Measurements from ENCODE around the gene LGALS7. TPM values are rescaled to one million over a fixed set of nuclear protein-coding genes. Genes with fewer than 3 reads are reported as not detected.
"Not testable (repeated sequence)": the region's sequence is repeated elsewhere in the genome, so short reads cannot be mapped to it uniquely, and the experiment has no call there.

Gene LGALS7
- total RNA-seq, 2 donors from 2014 or later = not detected

DNA sequence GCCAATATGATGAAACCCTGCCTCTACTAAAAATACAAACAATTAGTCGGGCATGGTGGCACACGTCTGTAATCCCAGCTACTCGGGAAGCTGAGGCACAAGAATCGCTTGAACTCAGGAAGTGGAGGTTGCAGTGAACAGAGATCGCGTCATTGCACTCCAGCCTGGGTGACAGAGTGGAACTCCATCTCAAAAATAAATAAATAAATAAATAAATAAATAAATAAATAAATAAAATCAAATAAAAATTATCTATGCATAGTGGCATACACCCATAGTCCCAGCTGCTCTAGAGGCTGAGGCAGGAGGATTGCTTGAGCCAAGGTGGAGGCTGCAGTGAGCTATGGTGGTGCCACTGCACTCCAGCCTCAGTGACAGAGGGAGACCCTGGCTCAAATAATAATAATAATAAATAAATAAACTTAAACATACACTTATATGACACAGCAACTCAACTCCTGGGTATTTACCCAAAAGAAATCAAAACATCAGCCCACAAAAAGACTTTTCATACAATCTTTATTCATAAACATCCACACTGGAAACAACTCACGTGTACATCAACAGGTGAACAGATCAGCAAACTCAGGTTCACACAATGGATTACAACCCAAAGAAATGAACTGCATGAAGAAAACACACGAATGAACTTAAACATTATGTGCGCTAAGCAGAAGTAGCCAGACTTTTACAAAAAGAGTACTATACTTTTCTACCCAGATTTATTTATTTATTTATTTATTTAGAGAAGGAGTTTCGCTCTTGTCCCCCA is 6.9 kb downstream of the LGALS7 start:
- H3K27ac ChIP-seq = no peak overlapping the region
- no peaks in the 10 kb centered on the region for H3K4me1 ChIP-seq
- intact Hi-C loops (cut with DNase I) = no loop called here
- H3K4me3 ChIP-seq = no peak overlapping the region
- no peak overlapping the region for H3K9ac ChIP-seq (ENCODE audit: low read depth in 2 of 2, low read length in 2 of 2)
- TF ChIP-seq, protein P1, sequence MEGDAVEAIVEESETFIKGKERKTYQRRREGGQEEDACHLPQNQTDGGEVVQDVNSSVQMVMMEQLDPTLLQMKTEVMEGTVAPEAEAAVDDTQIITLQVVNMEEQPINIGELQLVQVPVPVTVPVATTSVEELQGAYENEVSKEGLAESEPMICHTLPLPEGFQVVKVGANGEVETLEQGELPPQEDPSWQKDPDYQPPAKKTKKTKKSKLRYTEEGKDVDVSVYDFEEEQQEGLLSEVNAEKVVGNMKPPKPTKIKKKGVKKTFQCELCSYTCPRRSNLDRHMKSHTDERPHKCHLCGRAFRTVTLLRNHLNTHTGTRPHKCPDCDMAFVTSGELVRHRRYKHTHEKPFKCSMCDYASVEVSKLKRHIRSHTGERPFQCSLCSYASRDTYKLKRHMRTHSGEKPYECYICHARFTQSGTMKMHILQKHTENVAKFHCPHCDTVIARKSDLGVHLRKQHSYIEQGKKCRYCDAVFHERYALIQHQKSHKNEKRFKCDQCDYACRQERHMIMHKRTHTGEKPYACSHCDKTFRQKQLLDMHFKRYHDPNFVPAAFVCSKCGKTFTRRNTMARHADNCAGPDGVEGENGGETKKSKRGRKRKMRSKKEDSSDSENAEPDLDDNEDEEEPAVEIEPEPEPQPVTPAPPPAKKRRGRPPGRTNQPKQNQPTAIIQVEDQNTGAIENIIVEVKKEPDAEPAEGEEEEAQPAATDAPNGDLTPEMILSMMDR (IDR thresholded peaks at IDR 0.05) = no peak
- no peaks in the 10 kb centered on the region for H3K9me3 ChIP-seq
- no peak for DNase-seq
- no peaks in the 10 kb centered on the region for H3K36me3 ChIP-seq
- H3K27me3 ChIP-seq = no peaks in the 10 kb centered on the region

DNA sequence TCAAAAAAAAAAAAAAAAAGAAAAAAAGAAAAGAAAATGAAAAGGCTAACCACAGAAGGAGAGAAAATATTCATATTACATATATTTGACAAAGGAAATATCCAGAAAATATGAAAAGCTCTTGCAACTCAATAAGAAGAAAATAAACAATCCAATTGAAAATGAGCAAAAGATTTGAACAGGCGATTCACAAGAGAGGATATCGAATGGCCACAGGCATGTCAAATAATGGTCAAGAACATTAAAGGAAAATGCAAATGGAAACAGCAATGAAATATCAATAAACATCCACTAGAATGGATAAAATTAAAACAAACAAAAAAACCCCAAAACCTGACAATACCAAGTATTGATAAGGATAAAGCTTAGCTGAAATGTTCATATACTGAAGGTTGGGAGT is 8.1 kb downstream of the LGALS7 start:
- H3K9ac ChIP-seq (ENCODE audit: low read depth in 2 of 2, low read length in 2 of 2) = no peak overlapping the region
- H3K4me3 ChIP-seq = no peak overlapping the region
- no peak overlapping the region for H3K27ac ChIP-seq
- no peaks in the 10 kb centered on the region for H3K9me3 ChIP-seq
- TF ChIP-seq, protein P1 (IDR thresholded peaks at IDR 0.05) = no peak
- H3K4me1 ChIP-seq = no peaks in the 10 kb centered on the region
- DNase-seq = no peak
- intact Hi-C loops (cut with DNase I) = no loop called here
- H3K27me3 ChIP-seq = no peaks in the 10 kb centered on the region
- H3K36me3 ChIP-seq = no peaks in the 10 kb centered on the region

DNA sequence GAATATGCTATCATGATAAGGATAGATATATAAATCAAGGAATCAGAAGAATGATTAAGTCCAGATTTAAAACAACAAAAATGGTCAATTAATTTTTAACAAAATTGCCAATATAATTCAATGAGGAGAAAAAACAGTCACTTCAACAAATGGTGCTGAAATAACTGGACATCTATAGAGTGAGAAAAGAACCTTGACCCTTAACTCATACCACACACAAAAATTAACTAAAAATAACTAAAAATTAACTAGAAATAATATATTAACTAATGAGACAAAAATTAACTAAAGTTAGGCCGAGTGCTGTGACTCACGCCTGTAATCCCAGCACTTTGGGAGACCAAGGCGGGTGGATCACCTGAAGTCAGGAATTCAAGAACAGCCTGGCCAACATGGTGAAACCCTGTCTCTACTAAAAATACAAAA is 9.5 kb downstream of the LGALS7 start:
- H3K36me3 ChIP-seq = no peaks in the 10 kb centered on the region
- no peaks in the 10 kb centered on the region for H3K4me1 ChIP-seq
- H3K9ac ChIP-seq (ENCODE audit: low read depth in 2 of 2, low read length in 2 of 2) = no peak overlapping the region
- H3K4me3 ChIP-seq = no peak overlapping the region
- H3K9me3 ChIP-seq = no peaks in the 10 kb centered on the region
- H3K27ac ChIP-seq = no peak overlapping the region
- TF ChIP-seq, protein P1 (IDR thresholded peaks at IDR 0.05) = no peak
- intact Hi-C loops (cut with DNase I) = no loop called here
- no peaks in the 10 kb centered on the region for H3K27me3 ChIP-seq
- no peak for DNase-seq

DNA sequence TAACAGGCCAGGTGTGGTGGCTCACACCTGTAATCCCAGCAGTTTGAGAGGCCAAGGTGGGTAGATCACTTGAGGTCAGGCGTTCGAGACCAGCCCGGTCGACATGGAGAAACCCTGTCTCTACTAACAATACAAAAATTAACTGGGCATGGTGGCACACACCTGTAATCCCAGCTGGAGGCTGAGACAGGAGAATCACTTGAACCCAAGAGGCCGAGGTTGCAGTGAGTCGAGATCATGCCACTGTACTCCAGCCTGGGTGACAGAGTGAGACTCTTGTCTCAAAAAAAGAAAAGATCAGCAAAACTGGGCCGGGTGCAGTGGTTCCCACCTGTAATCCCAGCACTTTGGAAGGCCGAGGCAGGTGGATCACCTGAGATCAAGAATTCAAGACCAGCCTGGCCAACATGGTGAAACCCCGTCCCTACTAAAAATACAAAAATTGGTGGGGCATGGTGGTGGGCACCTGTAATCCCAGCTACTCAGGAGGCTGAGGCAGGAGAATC is 11.4 kb downstream of the LGALS7 start:
- H3K4me1 ChIP-seq; intact Hi-C loops (cut with DNase I); H3K9ac ChIP-seq (ENCODE audit: low read depth in 2 of 2, low read length in 2 of 2); H3K27ac ChIP-seq; H3K36me3 ChIP-seq; DNase-seq; H3K27me3 ChIP-seq; H3K9me3 ChIP-seq; H3K4me3 ChIP-seq: not testable (repeated sequence)

DNA sequence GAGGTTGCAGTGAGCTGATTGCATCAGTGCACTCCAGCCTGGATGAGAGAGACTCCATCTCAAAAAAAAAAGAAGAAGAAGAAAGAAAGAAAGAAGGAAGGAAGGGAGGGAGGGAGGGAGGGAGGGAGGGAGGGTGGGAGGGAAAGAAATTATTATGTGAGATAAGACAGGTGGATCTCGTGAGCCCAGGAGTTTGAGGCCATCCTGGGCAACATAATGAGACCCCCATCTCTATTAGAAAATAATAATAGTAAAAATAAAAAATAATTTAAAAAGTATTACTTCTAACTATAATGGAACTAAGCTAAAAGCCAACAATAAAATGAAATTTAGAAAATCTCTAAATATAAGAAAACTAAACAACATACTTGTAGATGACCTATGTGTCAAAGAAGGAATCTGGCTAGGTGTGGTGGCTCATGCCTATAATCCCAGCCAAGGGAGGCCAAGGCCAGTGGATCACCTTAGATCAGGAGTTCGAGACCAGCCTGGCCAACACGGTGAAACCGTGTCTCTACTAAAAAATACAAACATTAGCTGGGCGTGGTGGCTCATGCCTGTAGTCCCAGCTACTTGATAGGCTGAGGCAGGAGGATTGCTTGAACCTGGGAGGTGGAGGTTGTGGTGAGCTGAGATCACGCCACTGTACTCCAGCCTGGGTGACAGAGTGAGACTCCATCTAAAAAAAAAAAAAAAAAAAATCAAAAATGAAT is 12.4 kb downstream of the LGALS7 start:
- H3K36me3 ChIP-seq; H3K4me3 ChIP-seq; H3K27me3 ChIP-seq; H3K4me1 ChIP-seq; DNase-seq; H3K9me3 ChIP-seq; H3K27ac ChIP-seq; H3K9ac ChIP-seq (ENCODE audit: low read depth in 2 of 2, low read length in 2 of 2); intact Hi-C loops (cut with DNase I): not testable (repeated sequence)

DNA sequence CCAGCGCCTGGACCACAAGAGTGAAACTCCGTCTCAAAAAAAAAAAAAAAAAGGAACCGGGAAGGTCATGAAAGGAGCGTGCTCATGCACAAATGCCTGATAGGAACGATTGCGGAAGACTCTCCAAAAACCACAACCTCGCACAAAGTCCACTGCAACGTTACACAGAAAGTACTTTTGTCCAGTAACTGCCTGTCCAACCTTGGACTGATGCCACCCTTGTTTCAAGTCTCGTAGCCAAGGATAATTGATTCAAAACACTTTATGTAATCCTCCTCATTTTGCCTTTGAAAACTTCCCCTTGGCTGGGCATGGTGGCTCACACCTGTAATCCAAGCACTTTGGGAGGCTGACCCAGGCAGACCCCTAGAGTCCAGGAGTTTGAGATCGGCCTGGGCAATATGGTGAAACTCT is 13.7 kb downstream of the LGALS7 start:
- DNase-seq = peak; percentile 59
- no peak overlapping the region for H3K4me3 ChIP-seq
- H3K27ac ChIP-seq = peak overlapping the region; percentile 50
- no peaks in the 10 kb centered on the region for H3K4me1 ChIP-seq
- no peaks in the 10 kb centered on the region for H3K27me3 ChIP-seq
- no peaks in the 10 kb centered on the region for H3K36me3 ChIP-seq
- intact Hi-C loops (cut with DNase I) = no loop called here
- TF ChIP-seq, protein P1 (IDR thresholded peaks at IDR 0.05) = no peak
- no peaks in the 10 kb centered on the region for H3K9me3 ChIP-seq
- peak overlapping the region in 1 of 2 donors; percentile 12 for H3K9ac ChIP-seq (ENCODE audit: low read depth in 2 of 2, low read length in 2 of 2)

DNA sequence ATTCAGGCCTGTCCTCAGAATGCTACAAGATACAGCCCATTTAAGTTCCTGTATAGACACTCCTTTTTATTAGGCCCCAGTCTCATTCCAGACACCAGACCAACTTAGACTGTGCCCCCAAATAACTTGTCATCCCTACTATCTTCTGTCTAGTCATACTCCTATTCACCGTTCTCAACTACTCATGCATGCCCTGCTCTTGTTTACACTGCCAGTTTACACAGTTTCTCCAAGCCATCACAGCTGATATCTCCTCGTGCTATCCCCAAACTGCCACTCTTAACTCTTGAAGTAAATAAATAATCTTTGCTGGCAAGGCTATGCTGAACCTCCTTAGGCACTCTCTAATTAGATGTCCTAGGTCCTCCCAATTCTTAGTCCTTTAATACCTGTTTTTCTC is 19.1 kb downstream of the LGALS7 start:
- H3K9me3 ChIP-seq; DNase-seq; H3K9ac ChIP-seq (ENCODE audit: low read depth in 2 of 2, low read length in 2 of 2); H3K36me3 ChIP-seq; H3K4me1 ChIP-seq; H3K27ac ChIP-seq; H3K4me3 ChIP-seq; intact Hi-C loops (cut with DNase I); H3K27me3 ChIP-seq: not testable (repeated sequence)

DNA sequence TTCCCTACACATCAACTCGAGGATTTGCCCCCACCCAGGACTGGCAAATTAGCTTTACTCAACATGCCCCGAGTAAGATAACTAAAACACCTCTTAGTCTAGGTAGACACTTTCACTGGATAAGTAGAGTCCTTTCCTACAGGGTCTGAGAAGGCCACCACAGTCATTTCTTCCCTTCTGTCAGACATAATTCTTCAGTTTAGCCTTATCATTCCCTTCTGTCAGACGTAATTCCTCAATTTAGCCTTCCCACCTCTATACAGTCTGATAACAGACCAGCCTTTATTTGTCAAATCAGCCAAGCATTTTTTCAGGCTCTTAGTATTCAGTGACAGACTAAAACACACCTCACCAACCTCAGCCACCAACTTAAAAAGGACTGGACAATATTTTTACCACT is 19.5 kb downstream of the LGALS7 start:
- H3K27ac ChIP-seq; H3K4me3 ChIP-seq; H3K36me3 ChIP-seq; H3K9ac ChIP-seq (ENCODE audit: low read depth in 2 of 2, low read length in 2 of 2); DNase-seq; H3K9me3 ChIP-seq; H3K4me1 ChIP-seq; intact Hi-C loops (cut with DNase I); H3K27me3 ChIP-seq: not testable (repeated sequence)

Data from colonic mucosa (tissue), 4 donors.